Gastroesophageal sphincter (tissue), 4 donors: ENCODE results near the gene TAF6L. TPM values are rescaled to one million over a fixed set of nuclear protein-coding genes. Genes with fewer than 3 reads are reported as not detected.
"Not testable (repeated sequence)": the region's sequence is repeated elsewhere in the genome, so short reads cannot be mapped to it uniquely, and the experiment has no call there.

Experiments
- ATAC-seq: fragments of 150-250 bp; one replicate; pipeline ENCODE4 v1.9.1; 2016; ENCODE audit warnings: mild to moderate bottlenecking, moderate library complexity
- H3K27ac ChIP-seq, 4 donors: fragments of 200-600 bp; sonication (generic) in 3 of 4; 1 replicate in 3 of 4; 2 replicates in 1 of 4; pipeline ENCODE4 v1.5.1; 2016 to 2019
- H3K27me3 ChIP-seq: fragments of 200-600 bp; sonication (generic); one replicate; pipeline ENCODE4 v1.5.1; 2019
- H3K36me3 ChIP-seq, 2 donors: fragments of 200-600 bp; sonication (generic); one replicate each; pipeline ENCODE4 v1.5.1; 2019; ENCODE audit warnings: control low read depth in 1 of 2
- H3K4me1 ChIP-seq, 3 donors: fragments of 200-600 bp; sonication (generic); 1 replicate in 2 of 3; 2 replicates in 1 of 3; pipeline ENCODE4 v1.5.1; 2016 to 2019; ENCODE audit warnings: control low read depth in 2 of 3
- H3K4me3 ChIP-seq, 2 donors: fragments of 200-600 bp; sonication (generic); one replicate each; pipeline ENCODE4 v1.5.1; 2019; ENCODE audit warnings: mild to moderate bottlenecking in 1 of 2, moderate library complexity in 1 of 2
- H3K9me3 ChIP-seq, 3 donors: fragments of 200-600 bp; sonication (generic); one replicate each; pipeline ENCODE4 v1.5.1; 2017 to 2019; ENCODE audit warnings: control low read depth in 2 of 3
- EP300 ChIP-seq: sonication (generic); formaldehyde crosslinking; IDR thresholded peaks from one replicate; pipeline ENCODE4 v1.6.1; 2017; ENCODE audit warnings: antibody characterized with exemption, mild to moderate bottlenecking
- POLR2A ChIP-seq, 2 donors: fragments of 450-650 bp; IDR thresholded peaks; one replicate each; pipeline ENCODE4 v1.6.1; 2017; ENCODE audit warnings: antibody characterized with exemption in 2 of 2, mild to moderate bottlenecking in 2 of 2, moderate library complexity in 1 of 2
- POLR2AphosphoS5 ChIP-seq: sonication (generic); formaldehyde crosslinking; IDR thresholded peaks from one replicate; pipeline ENCODE4 v1.6.1; 2017; ENCODE audit warnings: antibody characterized with exemption
- WGBS, 2 donors: methylation state at CpG; one replicate each; pipeline ENCODE4 v1.1.5; 2018; ENCODE audit warnings: low coverage in 1 of 2; 5-methylcytosine and 5-hydroxymethylcytosine counted together
- total RNA-seq, 4 donors: library from RNA; depleted of rRNA; stranded (reverse); fragments of >200 nt; gene quantifications; one replicate each; pipeline ENCODE4 v1.1.0, GENCODE V29; 2016
- TF ChIP-seq, protein P1 (sequence below), 4 experiments: fragments of 200-600 bp in 2 of 4; fragments of 450-650 bp in 2 of 4; sonication (generic) in 1 of 4; IDR thresholded peaks; one replicate each; pipeline ENCODE4 v1.5.1; 2017 to 2019; ENCODE audit warnings: antibody characterized with exemption in 4 of 4, mild to moderate bottlenecking in 2 of 4, moderate library complexity in 2 of 4

TAF6L gene
- total RNA-seq, 4 donors from 2014 or later = 5.5 to 23.4 (median 14.5) TPM

DNA sequence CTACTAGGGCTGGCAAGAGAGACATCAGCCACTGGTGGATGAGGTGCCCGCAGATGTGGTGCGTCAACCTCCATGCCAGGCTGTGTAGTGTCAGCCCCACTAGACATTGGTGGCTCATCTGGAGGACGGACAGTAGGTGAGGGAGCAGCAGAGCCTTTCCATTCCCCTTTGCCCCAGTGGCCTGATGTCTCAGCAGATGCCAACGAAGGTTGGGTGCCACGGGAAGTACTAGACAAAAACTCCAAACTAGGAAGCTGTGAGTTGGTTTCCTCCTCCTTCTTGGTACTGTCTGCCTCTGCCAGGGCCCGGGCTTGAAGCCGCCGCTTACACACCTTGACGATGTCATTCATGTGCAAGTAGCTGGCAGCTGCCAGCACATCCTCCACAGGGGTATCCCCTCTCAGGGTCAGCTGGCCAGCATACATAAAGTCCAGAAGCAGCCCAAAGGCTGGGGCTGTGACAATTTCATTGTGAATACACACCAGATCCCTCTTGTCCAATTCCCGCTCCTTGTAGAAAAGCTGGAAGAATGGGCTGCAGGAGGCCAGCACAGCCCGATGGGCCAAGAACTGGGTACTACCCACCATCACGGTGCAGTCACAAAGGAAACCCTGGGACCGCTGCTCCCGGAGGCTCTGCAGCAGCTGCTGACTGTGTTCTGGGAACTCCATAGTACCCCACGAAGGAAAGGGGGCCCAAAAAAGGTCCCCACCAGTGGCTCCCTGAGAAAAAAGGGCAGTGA is 18.0 kb upstream of the TAF6L start:
- no peaks in the 10 kb centered on the region for H3K27me3 ChIP-seq
- TF ChIP-seq, protein P1, sequence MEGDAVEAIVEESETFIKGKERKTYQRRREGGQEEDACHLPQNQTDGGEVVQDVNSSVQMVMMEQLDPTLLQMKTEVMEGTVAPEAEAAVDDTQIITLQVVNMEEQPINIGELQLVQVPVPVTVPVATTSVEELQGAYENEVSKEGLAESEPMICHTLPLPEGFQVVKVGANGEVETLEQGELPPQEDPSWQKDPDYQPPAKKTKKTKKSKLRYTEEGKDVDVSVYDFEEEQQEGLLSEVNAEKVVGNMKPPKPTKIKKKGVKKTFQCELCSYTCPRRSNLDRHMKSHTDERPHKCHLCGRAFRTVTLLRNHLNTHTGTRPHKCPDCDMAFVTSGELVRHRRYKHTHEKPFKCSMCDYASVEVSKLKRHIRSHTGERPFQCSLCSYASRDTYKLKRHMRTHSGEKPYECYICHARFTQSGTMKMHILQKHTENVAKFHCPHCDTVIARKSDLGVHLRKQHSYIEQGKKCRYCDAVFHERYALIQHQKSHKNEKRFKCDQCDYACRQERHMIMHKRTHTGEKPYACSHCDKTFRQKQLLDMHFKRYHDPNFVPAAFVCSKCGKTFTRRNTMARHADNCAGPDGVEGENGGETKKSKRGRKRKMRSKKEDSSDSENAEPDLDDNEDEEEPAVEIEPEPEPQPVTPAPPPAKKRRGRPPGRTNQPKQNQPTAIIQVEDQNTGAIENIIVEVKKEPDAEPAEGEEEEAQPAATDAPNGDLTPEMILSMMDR (IDR thresholded peaks at IDR 0.05) = no peak
- no peak for TF ChIP-seq POLR2AphosphoS5
- no peak for TF ChIP-seq POLR2A (IDR thresholded peaks at IDR 0.05)
- no peak for TF ChIP-seq EP300
- no peaks in the 10 kb centered on the region for H3K9me3 ChIP-seq
- ATAC-seq = no peak
- peaks cover 0 to 29% of the 10 kb centered on the region in 2 donors for H3K36me3 ChIP-seq
- H3K4me1 ChIP-seq = peaks cover 0 to 47% (median 14%) of the 10 kb centered on the region in 3 donors
- H3K27ac ChIP-seq = peak overlapping the region; percentile 78 to 99 (median 93)
- 66 to 82% methylated on average over 5 to 7 of the region's 15 CpGs for whole genome bisulfite sequencing, 2 donors
- peak overlapping the region; percentile 55 to 64 for H3K4me3 ChIP-seq

DNA sequence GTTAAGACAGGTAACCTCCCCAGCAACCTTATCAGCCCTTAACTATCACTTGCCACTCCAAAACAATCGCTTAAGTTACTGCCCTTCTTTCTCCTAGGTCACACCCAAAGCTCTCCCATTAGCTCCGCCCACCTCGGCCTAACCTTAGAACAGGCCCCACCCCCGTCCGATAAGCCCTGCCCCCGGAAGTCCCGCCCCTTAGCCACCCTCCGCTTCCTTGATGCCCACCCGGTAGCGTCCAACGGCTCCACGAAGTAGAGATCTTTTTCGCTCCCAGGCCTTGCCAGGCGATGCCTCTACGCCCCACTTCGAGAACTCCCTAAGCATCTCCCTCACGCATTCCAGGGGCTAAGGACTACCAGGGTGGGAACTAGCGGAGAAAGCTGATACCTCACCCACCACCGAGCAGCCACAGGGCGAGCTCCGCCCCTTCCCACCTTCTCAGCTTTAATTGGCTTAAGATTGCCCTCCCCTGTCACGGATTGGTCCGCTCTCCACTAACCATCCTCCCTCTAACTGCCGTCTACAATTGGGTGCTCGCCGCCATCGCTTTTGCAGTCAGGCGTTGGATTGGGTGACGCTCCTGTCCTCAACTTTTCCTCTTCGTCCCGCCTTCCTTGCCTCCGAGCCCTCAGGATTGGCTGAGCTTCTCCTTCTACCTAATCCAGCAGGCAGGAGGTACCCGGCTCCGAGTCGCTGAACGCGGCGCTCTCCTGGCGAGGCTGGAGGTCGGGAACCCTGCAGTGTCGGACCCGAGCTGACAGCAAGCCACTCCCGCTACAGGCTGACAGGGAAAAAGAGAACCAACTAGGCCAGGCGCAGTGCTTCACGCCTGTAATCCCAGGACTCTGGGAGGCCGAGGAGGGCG is 17.2 kb upstream of the TAF6L start, which contains the start of gene ZBTB3:
Gene ZBTB3, minus strand, starts transcription at position 425 of the 868 bp plus-strand sequence. CDS start 496 bp downstream, outside the sequence.
- Histone ChIP-seq H3K4me3 (peak within 1 kb of the TSS; percentile 55 to 64), H3K27me3 (no peaks in the 10 kb centered on the region), H3K27ac (peak within 1 kb of the TSS; percentile 78 to 99 (median 93)), H3K4me1 (peaks cover 0 to 47% (median 14%) of the 10 kb centered on the region in 3 donors), H3K36me3 (peaks cover 0 to 24% of the 10 kb centered on the region in 2 donors), H3K9me3 (no peaks in the 10 kb centered on the region)
- 1% methylated on average over 13 to 30 of the region's 47 CpGs for WGBS, 2 donors
- TF ChIP-seq POLR2A (IDR thresholded peaks at IDR 0.05) (peak; percentile 74 to 78), EP300 (no peak), POLR2AphosphoS5 (peak; percentile 88)
- TF ChIP-seq, protein P1 (IDR thresholded peaks at IDR 0.05) = peak in 3 of 4 experiments; percentile 5 to 55 (median 44)
- peak; percentile 99 for ATAC-seq

DNA sequence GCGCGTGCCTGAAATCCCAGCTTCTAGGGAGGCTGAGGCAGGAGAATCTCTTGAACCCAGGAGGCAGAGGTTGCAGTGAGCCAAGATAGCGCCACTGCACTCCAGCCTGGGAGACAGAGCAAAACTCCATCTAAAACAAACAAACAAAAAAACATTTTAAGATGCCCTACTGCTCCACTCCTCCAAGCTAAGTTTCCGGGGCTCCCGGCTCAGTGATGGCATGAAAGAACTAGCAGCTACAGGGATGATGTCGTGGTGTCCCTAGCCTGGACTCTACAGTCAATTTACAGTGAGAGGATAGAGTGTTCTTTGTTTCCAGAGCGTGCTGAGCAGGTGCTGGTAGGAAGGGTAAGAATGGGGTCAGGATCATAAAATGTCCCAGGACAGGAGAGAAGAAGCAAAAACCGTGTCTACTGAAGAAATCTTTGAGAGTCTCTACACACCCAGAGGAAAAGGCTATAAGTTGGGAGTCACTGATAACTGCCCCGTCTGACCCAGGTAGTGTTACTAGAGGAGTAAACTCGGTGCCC is 16.0 kb upstream of the TAF6L start:
- Histone ChIP-seq H3K4me1 (peaks cover 0 to 41% (median 14%) of the 10 kb centered on the region in 3 donors), H3K36me3 (peaks cover 0 to 20% of the 10 kb centered on the region in 2 donors)
- WGBS, 2 donors = 50 to 69% methylated on average over 1 to 5 of the region's 10 CpGs

DNA sequence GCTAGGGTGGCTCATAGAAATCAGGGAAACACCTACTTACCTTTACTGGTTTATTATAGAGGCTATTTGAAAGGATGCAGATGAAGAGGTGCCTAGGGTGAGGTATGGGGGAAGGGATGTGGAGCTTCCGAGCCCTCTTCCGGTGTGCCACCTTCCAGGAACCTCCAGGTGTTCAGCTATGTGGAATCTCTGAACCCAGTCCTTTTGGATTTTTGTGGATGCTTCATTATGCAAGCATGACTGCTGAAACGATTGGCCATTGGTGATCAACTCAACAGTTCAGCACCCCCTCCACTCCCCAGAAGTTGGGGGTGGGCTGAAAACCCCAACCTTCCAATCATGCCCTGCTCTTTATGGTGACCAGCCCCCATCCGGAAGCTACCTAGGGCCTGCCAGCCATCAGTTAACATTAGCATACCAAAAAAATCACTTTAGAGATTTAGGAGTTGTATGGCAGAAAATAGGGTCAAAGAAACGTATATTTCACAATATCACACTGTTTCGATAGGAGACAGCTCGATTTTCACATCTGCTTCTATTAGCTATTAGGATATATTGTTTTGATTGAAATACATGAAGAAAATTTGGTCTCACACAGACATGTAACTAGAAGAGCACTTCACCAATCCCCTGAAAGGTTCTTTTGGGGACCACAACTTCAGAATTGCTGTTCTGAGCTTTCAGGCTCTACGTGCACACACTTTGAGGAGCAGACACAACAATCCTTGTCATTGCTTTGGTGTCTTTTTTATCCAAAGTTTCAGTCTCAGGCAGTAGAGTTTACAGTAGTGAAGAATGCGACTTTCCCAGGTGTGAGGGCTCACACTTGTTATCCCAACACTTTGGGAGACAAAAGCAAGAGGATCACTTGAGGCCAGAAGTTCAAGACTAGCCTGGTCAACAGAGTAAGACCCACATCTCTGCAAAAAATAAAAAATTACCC is 13.1 kb upstream of the TAF6L start:
- ATAC-seq = no peak
- Histone ChIP-seq H3K27me3 (no peaks in the 10 kb centered on the region), H3K4me1 (peaks cover 4 to 30% (median 16%) of the 10 kb centered on the region in 3 donors), H3K27ac (no peak overlapping the region), H3K4me3 (no peak overlapping the region), H3K9me3 (no peaks in the 10 kb centered on the region), H3K36me3 (peaks cover 0 to 6% of the 10 kb centered on the region in 2 donors)
- WGBS, 2 donors = 34 to 51% methylated on average over 5 to 9 of the region's 9 CpGs
- TF ChIP-seq, protein P1 (IDR thresholded peaks at IDR 0.05) = no peak
- no peak for TF ChIP-seq POLR2AphosphoS5
- no peak for TF ChIP-seq EP300
- no peak for TF ChIP-seq POLR2A (IDR thresholded peaks at IDR 0.05)

More for the DNA sequence above, 16.0 kb upstream of the TAF6L start:
- Histone ChIP-seq H3K27ac (no peak overlapping the region), H3K27me3 (no peaks in the 10 kb centered on the region), H3K4me3 (no peak overlapping the region), H3K9me3 (no peaks in the 10 kb centered on the region)
- no peak for ATAC-seq
- no peak for TF ChIP-seq POLR2A (IDR thresholded peaks at IDR 0.05)
- TF ChIP-seq, protein P1 (IDR thresholded peaks at IDR 0.05) = no peak
- no peak for TF ChIP-seq EP300
- TF ChIP-seq POLR2AphosphoS5 = no peak

DNA sequence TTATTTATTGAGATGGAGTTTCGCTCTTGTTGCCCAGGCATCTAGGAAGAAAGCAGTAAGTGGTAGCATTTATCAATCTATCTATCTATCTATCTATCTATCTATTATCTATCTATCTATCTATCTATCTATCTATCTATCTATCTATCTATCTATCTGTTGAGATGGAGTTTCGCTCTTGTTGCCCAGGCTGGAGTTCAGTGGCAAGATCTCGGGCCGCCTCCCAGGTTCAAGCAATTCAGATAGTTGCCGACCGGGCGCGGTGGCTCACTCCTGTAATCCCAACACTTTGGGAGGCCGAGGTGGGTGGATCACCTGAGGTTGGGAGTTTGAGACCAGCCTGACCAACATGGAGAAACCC is 10.3 kb upstream of the TAF6L start:
- Histone ChIP-seq H3K27ac (peak overlapping the region; percentile 41 to 91 (median 87)), H3K4me1 (peaks cover 4 to 31% (median 11%) of the 10 kb centered on the region in 3 donors), H3K4me3 (peak overlapping the region; percentile 73 to 96), H3K36me3 (peaks cover 0 to 30% of the 10 kb centered on the region in 2 donors)
- WGBS, 2 donors = 78 to 100% methylated on average over 1 of the region's 9 CpGs
- not testable (repeated sequence) for ATAC-seq, H3K9me3 ChIP-seq, H3K27me3 ChIP-seq
